ENCODE measurements around the gene PLGLB2. TPM values are rescaled to one million over a fixed set of nuclear protein-coding genes. Genes with fewer than 3 reads are reported as not detected.

PLGLB2 gene
- total RNA-seq, 2 experiments from 2014 or later: 1.3 to 1.8 TPM

Other genes starting within 250 kb of the PLGLB2 start
- gene RGPD2, start 77.7 kb downstream of the PLGLB2 start, total RNA-seq: 1 to 10 TPM; 1.4 to 1.7 TPM

Measured in activated CD4-positive, alpha-beta memory T cell treated with anti-CD3 and anti-CD28 coated beads, Interleukin-2, amount 10 ng/mL, durations not matched to agents 7 days and 5 days (primary cell).